Left colon (tissue), 2 donors: ENCODE measurements around the gene GPBP1L1. TPM values are rescaled to one million over a fixed set of nuclear protein-coding genes. Genes with fewer than 3 reads are reported as not detected.
A peak's percentile ranks its signal among the peaks of the same experiment; 100 is the strongest.
"Not testable (repeated sequence)": the region's sequence is repeated elsewhere in the genome, so short reads cannot be mapped to it uniquely, and the experiment has no call there.

Experiments
- ATAC-seq: fragments of 200-7000 bp; cut with Tn5 transposase; one replicate; pipeline ENCODE4 v1.9.1; 2020; ENCODE audit warnings: mild to moderate bottlenecking, moderate library complexity
- DNase-seq, 2 donors: peaks; one replicate each; pipeline ENCODE4 v3.0.0-alpha.2; 2020
- intact Hi-C, 2 donors: fragments of 100-400 bp; cut with DNase I in 1 of 2; cut with micrococcal nuclease in 1 of 2; formaldehyde crosslinking; loops; one replicate each; pipeline versions ENCODE4 v1.11.2 to v1.14.0; 2022; cut with DNase I, micrococcal nuclease
- total RNA-seq, 2 donors: library from RNA; stranded (reverse); fragmentation: NEBNext Ultra II Directional; extraction: Animal tissue kit (Norgen Biotek cat#: 25700); gene quantifications; one replicate each; pipeline ENCODE4 v1.2.1, GENCODE V29; 2021
- donor health status: DM: no; HTN: no; CAD: no.
- donor health status: DM: yes; HTN: yes; CAD: no.

Gene GPBP1L1
- total RNA-seq, 2 donors from 2014 or later, result 193 to 195 TPM

- DNase-seq, result no peak
- ATAC-seq, result no peak
- intact Hi-C loops, result no loop called here
These were observed 73.3 kb downstream of the GPBP1L1 start for GRCh38 chr1:45612941-45613579.

GRCh38 chr1:45610589-45611226, 75.6 kb downstream of the GPBP1L1 start:
- intact Hi-C loops, result no loop called here
- ATAC-seq, result no peak
- DNase-seq, result no peak

- peak in 1 of 2 donors; percentile 24 for DNase-seq
- intact Hi-C loops, result no loop called here
- ATAC-seq, result no peak
These were observed 77.9 kb downstream of the GPBP1L1 start for GRCh38 chr1:45608175-45609156.

- no peak for ATAC-seq
- intact Hi-C loops, result no loop called here
- DNase-seq, result no peak
These were observed 78.8 kb downstream of the GPBP1L1 start for GRCh38 chr1:45607404-45608074.

GRCh38 chr1:45604239-45604638, 82.1 kb downstream of the GPBP1L1 start:
- ATAC-seq, result no peak
- no peak for DNase-seq
- intact Hi-C loops, result no loop called here

- ATAC-seq, intact Hi-C loops, DNase-seq: not testable (repeated sequence)
These were observed 89.6 kb downstream of the GPBP1L1 start for GRCh38 chr1:45596765-45597164.

GRCh38 chr1:45594412-45594811, 91.9 kb downstream of the GPBP1L1 start:
- DNase-seq (no peak), ATAC-seq (no peak)
- intact Hi-C loops, result no loop called here

- intact Hi-C loops, result loop anchor here in 1 of 2 donors (10.0 kb wide), 1 partner anchor 95 kb away; the partner anchor contains the start of genes GPBP1L1 and TMEM69
- ATAC-seq, result peak; percentile 37
- no peak for DNase-seq
These were observed 96.5 kb downstream of the GPBP1L1 start for GRCh38 chr1:45589861-45590260.

- ATAC-seq (no peak), DNase-seq (no peak)
- intact Hi-C loops, result loop anchor here in 1 of 2 donors (10.0 kb wide), 1 partner anchor 98 kb away; the partner anchor contains the start of genes GPBP1L1 and TMEM69
These were observed 99.6 kb downstream of the GPBP1L1 start for GRCh38 chr1:45586769-45587168.

GRCh38 chr1:45585496-45586075, 100.7 kb downstream of the GPBP1L1 start:
- DNase-seq (no peak), ATAC-seq (no peak)
- intact Hi-C loops, result loop anchor here in 1 of 2 donors (10.0 kb wide), 1 partner anchor 99 kb away; the partner anchor contains the start of genes GPBP1L1 and TMEM69

GRCh38 chr1:45585110-45585426, 101.3 kb downstream of the GPBP1L1 start:
- no peak for DNase-seq
- ATAC-seq, result no peak
- intact Hi-C loops, result loop anchor here in 1 of 2 donors (10.0 kb wide), 1 partner anchor 100 kb away; the partner anchor contains the start of genes GPBP1L1 and TMEM69

- intact Hi-C loops, result loop anchor here in 1 of 2 donors (10.0 kb wide), 1 partner anchor 100 kb away; the partner anchor contains the start of genes GPBP1L1 and TMEM69
- peak; percentile 84 to 94 for DNase-seq
- ATAC-seq, result peak; percentile 78
These were observed 101.8 kb downstream of the GPBP1L1 start for GRCh38 chr1:45584351-45585109.

GRCh38 chr1:45583666-45584350, 102.5 kb downstream of the GPBP1L1 start, which contains the start of gene NASP:
Gene NASP, plus strand, starts transcription at chr1:45584041. Its CDS starts 106 bp downstream, at chr1:45584147.
- intact Hi-C loops, result loop anchor here in 1 of 2 donors (10.0 kb wide), 1 partner anchor 101 kb away; the partner anchor contains the start of genes GPBP1L1 and TMEM69
- ATAC-seq (peak; percentile 77), DNase-seq (peak; percentile 85 to 94)

- intact Hi-C loops, result loop anchor here in 1 of 2 donors (10.0 kb wide), 1 partner anchor 102 kb away; the partner anchor contains the start of genes GPBP1L1 and TMEM69
- peak; percentile 94 to 97 for DNase-seq
- ATAC-seq, result peak; percentile 79
These were observed 103.1 kb downstream of the GPBP1L1 start for GRCh38 chr1:45583264-45583665.
